Measurements from ENCODE around the gene SORL1. TPM values are rescaled to one million over a fixed set of nuclear protein-coding genes. Genes with fewer than 3 reads are reported as not detected.
"Not testable (repeated sequence)": the region's sequence is repeated elsewhere in the genome, so short reads cannot be mapped to it uniquely, and the experiment has no call there.

The SORL1 gene
- total and polyA plus RNA-seq, 2 donors from 2014 or later: 15.2 to 74.2 TPM

DNA sequence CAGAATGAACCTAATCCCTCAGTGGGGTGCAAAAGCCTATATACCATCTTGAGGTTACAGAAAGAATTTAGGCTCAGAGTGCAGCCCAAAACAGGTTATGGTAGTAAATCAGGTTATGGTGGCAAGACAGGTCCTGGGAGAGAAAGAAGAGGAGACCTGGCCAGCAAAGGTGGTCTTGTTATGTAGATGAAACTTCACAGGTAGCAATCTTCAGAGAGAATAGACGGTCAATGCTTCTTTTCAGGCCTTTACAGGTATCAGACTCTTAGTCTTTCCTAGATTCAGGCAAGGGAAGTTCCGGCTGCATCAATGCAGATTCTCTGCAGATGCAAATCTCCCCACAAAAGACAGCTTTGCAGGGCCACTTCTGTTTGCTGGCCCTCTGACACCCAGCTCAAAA, 45.8 kb upstream of the SORL1 start:
- DNase-seq (no peak), FAIRE-seq (no peak)
- TF ChIP-seq, protein P1, sequence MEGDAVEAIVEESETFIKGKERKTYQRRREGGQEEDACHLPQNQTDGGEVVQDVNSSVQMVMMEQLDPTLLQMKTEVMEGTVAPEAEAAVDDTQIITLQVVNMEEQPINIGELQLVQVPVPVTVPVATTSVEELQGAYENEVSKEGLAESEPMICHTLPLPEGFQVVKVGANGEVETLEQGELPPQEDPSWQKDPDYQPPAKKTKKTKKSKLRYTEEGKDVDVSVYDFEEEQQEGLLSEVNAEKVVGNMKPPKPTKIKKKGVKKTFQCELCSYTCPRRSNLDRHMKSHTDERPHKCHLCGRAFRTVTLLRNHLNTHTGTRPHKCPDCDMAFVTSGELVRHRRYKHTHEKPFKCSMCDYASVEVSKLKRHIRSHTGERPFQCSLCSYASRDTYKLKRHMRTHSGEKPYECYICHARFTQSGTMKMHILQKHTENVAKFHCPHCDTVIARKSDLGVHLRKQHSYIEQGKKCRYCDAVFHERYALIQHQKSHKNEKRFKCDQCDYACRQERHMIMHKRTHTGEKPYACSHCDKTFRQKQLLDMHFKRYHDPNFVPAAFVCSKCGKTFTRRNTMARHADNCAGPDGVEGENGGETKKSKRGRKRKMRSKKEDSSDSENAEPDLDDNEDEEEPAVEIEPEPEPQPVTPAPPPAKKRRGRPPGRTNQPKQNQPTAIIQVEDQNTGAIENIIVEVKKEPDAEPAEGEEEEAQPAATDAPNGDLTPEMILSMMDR (IDR thresholded peaks at IDR 0.05; ENCODE audit: borderline replicate concordance, extremely low read depth, insufficient read depth): no peak
- Histone ChIP-seq H3K36me3 (ENCODE audit: control insufficient read depth in 2 of 3, insufficient read depth in 3 of 3, low read length in 3 of 3) (no peaks in the 10 kb centered on the region), H3K9me3 (ENCODE audit: control insufficient read depth in 2 of 3, insufficient read depth in 1 of 3, low read length in 3 of 3) (no peaks in the 10 kb centered on the region), H3K27me3 (ENCODE audit: control insufficient read depth, insufficient read depth, low read length) (no peaks in the 10 kb centered on the region), H3K4me3 (ENCODE audit: low read length in 3 of 3) (no peak overlapping the region), H3K9ac (ENCODE audit: low read length in 3 of 3) (no peak overlapping the region), H3K4me1 (ENCODE audit: control insufficient read depth in 2 of 3, insufficient read depth in 2 of 3, low read depth in 1 of 3, low read length in 3 of 3) (no peaks in the 10 kb centered on the region), H3K27ac (ENCODE audit: low read depth in 2 of 2, low read length in 2 of 2) (no peak overlapping the region)
- intact Hi-C loops (cut with DNase I): no loop called here

DNA sequence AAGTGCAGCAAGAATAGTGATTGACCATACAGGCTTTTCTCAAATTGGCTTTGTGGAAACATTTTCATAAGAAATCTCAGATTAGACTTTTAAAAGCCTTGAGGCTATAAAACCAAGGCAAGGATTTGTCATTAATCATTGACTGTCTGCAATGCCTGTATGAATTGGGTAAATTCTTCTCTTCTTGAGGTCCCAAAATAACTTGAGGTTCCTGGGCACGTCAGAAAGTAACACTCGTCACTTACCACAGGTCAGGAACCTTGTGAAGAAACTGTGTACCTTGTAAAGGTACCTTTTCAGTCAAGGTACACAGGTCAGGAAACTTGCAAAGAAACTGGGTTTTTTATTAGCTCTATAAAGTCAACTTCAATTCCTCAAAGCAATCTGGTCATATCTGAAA, 43.3 kb upstream of the SORL1 start:
- Histone ChIP-seq H3K27me3 (ENCODE audit: control insufficient read depth, insufficient read depth, low read length) (no peaks in the 10 kb centered on the region), H3K4me3 (ENCODE audit: low read length in 3 of 3) (no peak overlapping the region), H3K36me3 (ENCODE audit: control insufficient read depth in 2 of 3, insufficient read depth in 3 of 3, low read length in 3 of 3) (no peaks in the 10 kb centered on the region), H3K4me1 (ENCODE audit: control insufficient read depth in 2 of 3, insufficient read depth in 2 of 3, low read depth in 1 of 3, low read length in 3 of 3) (no peaks in the 10 kb centered on the region), H3K9ac (ENCODE audit: low read length in 3 of 3) (no peak overlapping the region), H3K9me3 (ENCODE audit: control insufficient read depth in 2 of 3, insufficient read depth in 1 of 3, low read length in 3 of 3) (no peaks in the 10 kb centered on the region), H3K27ac (ENCODE audit: low read depth in 2 of 2, low read length in 2 of 2) (no peak overlapping the region)
- FAIRE-seq (no peak), DNase-seq (no peak)
- intact Hi-C loops (cut with DNase I): no loop called here
- TF ChIP-seq, protein P1 (IDR thresholded peaks at IDR 0.05; ENCODE audit: borderline replicate concordance, extremely low read depth, insufficient read depth): no peak

DNA sequence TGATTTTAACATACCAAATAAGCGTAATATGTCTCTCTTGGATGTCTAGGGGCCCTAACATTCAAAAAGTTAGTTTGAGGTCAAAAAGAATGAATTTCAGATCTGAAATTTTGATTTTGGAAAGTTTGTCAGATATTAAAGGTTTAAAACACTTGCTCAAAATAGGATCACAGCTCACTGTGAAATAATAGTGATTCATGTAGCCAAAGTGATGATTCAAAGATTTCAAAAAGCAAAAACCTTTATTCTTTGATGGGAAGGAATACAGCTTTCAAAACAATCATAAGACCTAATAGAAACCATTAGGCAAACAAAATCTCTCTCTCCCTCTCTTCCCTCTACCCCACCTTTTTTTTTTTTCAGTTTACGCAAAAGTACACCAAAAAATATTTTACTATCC, 42.1 kb upstream of the SORL1 start:
- H3K4me3 ChIP-seq (ENCODE audit: low read length in 3 of 3); DNase-seq; H3K9me3 ChIP-seq (ENCODE audit: control insufficient read depth in 2 of 3, insufficient read depth in 1 of 3, low read length in 3 of 3); FAIRE-seq; H3K9ac ChIP-seq (ENCODE audit: low read length in 3 of 3); H3K27ac ChIP-seq (ENCODE audit: low read depth in 2 of 2, low read length in 2 of 2); H3K27me3 ChIP-seq (ENCODE audit: control insufficient read depth, insufficient read depth, low read length); H3K36me3 ChIP-seq (ENCODE audit: control insufficient read depth in 2 of 3, insufficient read depth in 3 of 3, low read length in 3 of 3); intact Hi-C loops (cut with DNase I); H3K4me1 ChIP-seq (ENCODE audit: control insufficient read depth in 2 of 3, insufficient read depth in 2 of 3, low read depth in 1 of 3, low read length in 3 of 3): not testable (repeated sequence)

DNA sequence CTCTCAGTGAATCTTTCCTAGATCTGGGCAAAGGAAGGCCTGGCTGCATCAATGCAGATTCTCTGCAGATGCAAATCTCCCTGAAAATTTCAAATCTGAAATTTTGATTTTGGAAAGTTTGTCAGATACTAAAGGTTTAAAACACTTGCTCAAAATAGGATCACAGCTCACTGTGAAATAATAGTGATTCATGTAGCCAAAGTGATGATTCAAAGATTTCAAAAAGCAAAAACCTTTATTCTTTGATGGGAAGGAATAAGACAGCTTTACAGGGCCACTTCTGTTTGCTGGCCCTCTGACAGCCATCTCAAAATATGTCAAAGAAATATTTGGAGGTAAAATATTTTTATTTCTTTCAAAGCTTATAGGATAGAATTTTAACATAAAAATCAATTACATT, 40.8 kb upstream of the SORL1 start:
- H3K27ac ChIP-seq (ENCODE audit: low read depth in 2 of 2, low read length in 2 of 2); H3K4me3 ChIP-seq (ENCODE audit: low read length in 3 of 3); H3K4me1 ChIP-seq (ENCODE audit: control insufficient read depth in 2 of 3, insufficient read depth in 2 of 3, low read depth in 1 of 3, low read length in 3 of 3); H3K27me3 ChIP-seq (ENCODE audit: control insufficient read depth, insufficient read depth, low read length); H3K9me3 ChIP-seq (ENCODE audit: control insufficient read depth in 2 of 3, insufficient read depth in 1 of 3, low read length in 3 of 3); DNase-seq; intact Hi-C loops (cut with DNase I); H3K36me3 ChIP-seq (ENCODE audit: control insufficient read depth in 2 of 3, insufficient read depth in 3 of 3, low read length in 3 of 3); H3K9ac ChIP-seq (ENCODE audit: low read length in 3 of 3); FAIRE-seq: not testable (repeated sequence)
